Fibroblast of lung (primary cell): ENCODE data around the gene SCN1A. TPM values are rescaled to one million over a fixed set of nuclear protein-coding genes. Genes with fewer than 3 reads are reported as not detected.

Source experiments
- DNase-seq, 2 donors: peaks; one replicate each; pipeline versions ENCODE4 v3.0.0 to v3.0.0-alpha.2; 2010; ENCODE audit warnings: low read depth in 2 of 2
- H2AFZ ChIP-seq: 2 replicates; pipeline ENCODE4 v1.5.1; 2012; ENCODE audit warnings: low read length, control low read depth, inconsistent platforms
- H3K27ac ChIP-seq: 2 replicates; pipeline ENCODE4 v1.5.1; 2011; ENCODE audit warnings: low read length, control low read depth; ENCODE audit not compliant: insufficient read depth
- H3K27me3 ChIP-seq: 2 replicates; pipeline ENCODE4 v1.5.1; 2011; ENCODE audit warnings: mild to moderate bottlenecking, low read length; ENCODE audit not compliant: control insufficient read depth, insufficient read depth
- H3K36me3 ChIP-seq: 2 replicates; pipeline ENCODE4 v1.5.1; 2011; ENCODE audit warnings: low read length; ENCODE audit not compliant: control insufficient read depth, insufficient read depth
- H3K4me1 ChIP-seq: 2 replicates; pipeline ENCODE4 v1.5.1; 2011; ENCODE audit warnings: low read length; ENCODE audit not compliant: control insufficient read depth, insufficient read depth; ENCODE audit errors: extremely low read depth
- H3K4me2 ChIP-seq: 2 replicates; pipeline ENCODE4 v1.5.1; 2011; ENCODE audit warnings: low read length, control low read depth; ENCODE audit not compliant: insufficient read depth; ENCODE audit errors: extremely low read depth
- H3K4me3 ChIP-seq, 4 experiments: fragments of 200-600 bp in 1 of 4; sonication (generic) in 1 of 4; replicated peaks in 1 of 4; 2 replicates each; pipeline ENCODE4 v1.5.1; 2011 to 2016; ENCODE audit warnings: low read length in 4 of 4, low read depth in 3 of 4, mild to moderate bottlenecking in 3 of 4, control low read depth in 2 of 4, inconsistent platforms in 1 of 4, mixed read lengths in 1 of 4; ENCODE audit not compliant: insufficient read depth in 1 of 4; ENCODE audit errors: control extremely low read depth in 1 of 4
- H3K79me2 ChIP-seq: 2 replicates; pipeline ENCODE4 v1.5.1; 2012; ENCODE audit warnings: mild to moderate bottlenecking, low read length, inconsistent platforms; ENCODE audit not compliant: control insufficient read depth, insufficient read depth
- H3K9ac ChIP-seq: 2 replicates; pipeline ENCODE4 v1.5.1; 2011; ENCODE audit warnings: mild to moderate bottlenecking, low read length, control low read depth; ENCODE audit not compliant: insufficient read depth
- H3K9me3 ChIP-seq: 2 replicates; pipeline ENCODE4 v1.5.1; 2012; ENCODE audit warnings: low read depth, low read length; ENCODE audit not compliant: control insufficient read depth, insufficient read depth
- H4K20me1 ChIP-seq: 2 replicates; pipeline ENCODE4 v1.5.1; 2011; ENCODE audit warnings: low read length; ENCODE audit not compliant: control insufficient read depth, insufficient read depth; ENCODE audit errors: extremely low read depth
- CTCF ChIP-seq, 2 donors: IDR thresholded peaks in 1 of 2; conservative IDR thresholded peaks in 1 of 2; 1 replicate in 1 of 2; 2 replicates in 1 of 2; pipeline ENCODE4 v1.5.1; 2011 to 2012; ENCODE audit warnings: low read length in 2 of 2, control low read depth in 1 of 2, inconsistent platforms in 1 of 2, low read depth in 1 of 2, mild to moderate bottlenecking in 1 of 2
- EZH2 ChIP-seq: IDR thresholded peaks from 2 replicates; pipeline ENCODE4 v1.5.1; 2012; ENCODE audit warnings: low read length, control low read depth, mild to moderate bottlenecking; ENCODE audit errors: missing control alignments
- polyA plus RNA-seq, 2 donors: library from polyadenylated mRNA; depleted of rRNA in 1 of 2; stranded (reverse) in 1 of 2; unstranded in 1 of 2; fragments of >200 nt; gene quantifications; 2 replicates each; pipeline ENCODE4 v1.2.1, GENCODE V29; 2011 to 2012; ENCODE audit warnings: missing spikeins in 1 of 2
- total RNA-seq: library from RNA; depleted of rRNA; stranded (reverse); fragments of >200 nt; gene quantifications from 2 replicates; pipeline ENCODE4 v1.2.1, GENCODE V29; 2014

SCN1A gene
- total and polyA plus RNA-seq, 2 donors (not counting 1 experiment from before 2014, with no cell fraction given), result 0.05 to 0.50 TPM

- H4K20me1 ChIP-seq, result no peaks in the 10 kb centered on the region
- no peak overlapping the region for H3K9ac ChIP-seq
- H3K27me3 ChIP-seq, result no peaks in the 10 kb centered on the region
- no peak for TF ChIP-seq CTCF (conservative IDR thresholded peaks at IDR 0.05 in 1 of 2, IDR thresholded peaks at IDR 0.05 in 1 of 2; ENCODE audit: low read depth in 1 of 2, low read length in 2 of 2)
- no peak for TF ChIP-seq EZH2
- H3K4me3 ChIP-seq, result no peak overlapping the region
- H3K79me2 ChIP-seq, result no peaks in the 10 kb centered on the region
- no peaks in the 10 kb centered on the region for H3K36me3 ChIP-seq
- H3K4me1 ChIP-seq, result no peaks in the 10 kb centered on the region
- H3K9me3 ChIP-seq, result no peaks in the 10 kb centered on the region
- H3K27ac ChIP-seq, result no peak overlapping the region
- H3K4me2 ChIP-seq, result no peak overlapping the region
- no peak for DNase-seq
- no peak overlapping the region for H2AFZ ChIP-seq
Observed at GRCh38 chr2:166081131-166081632, 46.6 kb downstream of the SCN1A start.

GRCh38 chr2:166074430-166074829, 53.4 kb downstream of the SCN1A start:
- H3K27ac ChIP-seq, result no peak overlapping the region
- H3K4me3 ChIP-seq, result no peak overlapping the region
- no peak overlapping the region for H3K4me2 ChIP-seq
- TF ChIP-seq EZH2, result no peak
- no peak for TF ChIP-seq CTCF (conservative IDR thresholded peaks at IDR 0.05 in 1 of 2, IDR thresholded peaks at IDR 0.05 in 1 of 2; ENCODE audit: low read depth in 1 of 2, low read length in 2 of 2)
- no peak overlapping the region for H2AFZ ChIP-seq
- no peak for DNase-seq
- no peak overlapping the region for H3K9ac ChIP-seq
- H3K27me3 ChIP-seq, result no peaks in the 10 kb centered on the region
- no peaks in the 10 kb centered on the region for H3K36me3 ChIP-seq
- no peaks in the 10 kb centered on the region for H3K79me2 ChIP-seq
- H4K20me1 ChIP-seq, result no peaks in the 10 kb centered on the region
- H3K9me3 ChIP-seq, result no peaks in the 10 kb centered on the region
- no peaks in the 10 kb centered on the region for H3K4me1 ChIP-seq

GRCh38 chr2:166074011-166074410, 53.8 kb downstream of the SCN1A start:
- no peak overlapping the region for H2AFZ ChIP-seq
- TF ChIP-seq CTCF (conservative IDR thresholded peaks at IDR 0.05 in 1 of 2, IDR thresholded peaks at IDR 0.05 in 1 of 2; ENCODE audit: low read depth in 1 of 2, low read length in 2 of 2) (no peak), EZH2 (no peak)
- no peak overlapping the region for H3K4me3 ChIP-seq
- no peaks in the 10 kb centered on the region for H3K36me3 ChIP-seq
- no peaks in the 10 kb centered on the region for H4K20me1 ChIP-seq
- no peaks in the 10 kb centered on the region for H3K4me1 ChIP-seq
- H3K27me3 ChIP-seq, result no peaks in the 10 kb centered on the region
- no peak overlapping the region for H3K9ac ChIP-seq
- H3K79me2 ChIP-seq, result no peaks in the 10 kb centered on the region
- no peak for DNase-seq
- H3K27ac ChIP-seq, result no peak overlapping the region
- H3K9me3 ChIP-seq, result no peaks in the 10 kb centered on the region
- no peak overlapping the region for H3K4me2 ChIP-seq
